Measurements from ENCODE around the gene COL3A1. TPM values are rescaled to one million over a fixed set of nuclear protein-coding genes. Genes with fewer than 3 reads are reported as not detected.

COL3A1 gene
- total and polyA plus RNA-seq, 2 donors (not counting 3 experiments of a cell fraction or from before 2014, with no cell fraction given): 2.3 to 8.7 TPM

- Histone ChIP-seq H3K79me2 (ENCODE audit: control insufficient read depth, insufficient read depth, low read length) (no peaks in the 10 kb centered on the region), H3K9ac (replicated peaks; ENCODE audit: extremely low read depth, insufficient read depth, low read length) (no peak overlapping the region), H3K9me1 (replicated peaks; ENCODE audit: control insufficient read depth, extremely low read depth, insufficient read depth, low read length) (no peaks in the 10 kb centered on the region), H3K27ac (ENCODE audit: insufficient read depth, low read depth, low read length) (no peak overlapping the region), H3K4me2 (ENCODE audit: insufficient read depth, low read length) (no peak overlapping the region), H3K4me1 (ENCODE audit: control insufficient read depth, extremely low read depth, insufficient read depth, low read length) (no peaks in the 10 kb centered on the region), H3K4me3 (replicated peaks in 1 of 3; ENCODE audit: insufficient read depth in 1 of 3, low read depth in 1 of 3, low read length in 3 of 3) (no peak overlapping the region), H3K36me3 (ENCODE audit: control insufficient read depth in 2 of 2, extremely low read depth in 1 of 2, insufficient read depth in 2 of 2, low read length in 2 of 2) (no peaks in the 10 kb centered on the region), H2AFZ (ENCODE audit: low read depth, low read length) (no peak overlapping the region), H3K9me3 (replicated peaks; ENCODE audit: control insufficient read depth, insufficient read depth, low read length) (no peaks in the 10 kb centered on the region), H3K27me3 (ENCODE audit: control insufficient read depth in 2 of 2, insufficient read depth in 2 of 2, low read length in 2 of 2) (no peaks in the 10 kb centered on the region), H4K20me1 (replicated peaks; ENCODE audit: control insufficient read depth, extremely low read depth, insufficient read depth, low read length) (no peaks in the 10 kb centered on the region)
- dilution Hi-C loops (cut with MboI; ENCODE audit: extremely low pct_ligation_motif_present, low sequenced_read_pairs) (no loop called here), intact Hi-C loops (cut with micrococcal nuclease) (no loop called here)
- FAIRE-seq (no peak), DNase-seq (ENCODE audit: low read depth, low spot score) (no peak)
- no TSS peak for BruUV-seq (replicated peaks)
- POLR2A ChIA-PET: no interaction called here
- CTCF ChIA-PET: interaction anchor here (1.6 kb wide), 1 partner anchor 24 kb away, joined by 3 read pairs; no protein-coding TSS in a partner anchor
- TF ChIP-seq MYC (IDR thresholded peaks at IDR 0.05; ENCODE audit: low read depth, low read length) (no peak), EZH2 (IDR thresholded peaks at IDR 0.05; ENCODE audit: borderline replicate concordance, low read depth, low read length, severe bottlenecking) (no peak), MAX (IDR thresholded peaks at IDR 0.05; ENCODE audit: insufficient read depth, insufficient read length) (no peak), POLR2A (IDR thresholded peaks at IDR 0.05; ENCODE audit: low read depth, low read length) (no peak), GATA2 (IDR thresholded peaks at IDR 0.05; ENCODE audit: insufficient read depth, insufficient read length, low read depth, low read length) (no peak), CTCF (IDR thresholded peaks at IDR 0.05; ENCODE audit: extremely low read depth in 1 of 2, insufficient read depth in 1 of 2, low read depth in 1 of 2, low read length in 2 of 2) (no peak), POLR2AphosphoS5 (IDR thresholded peaks at IDR 0.05; ENCODE audit: insufficient read depth, low read depth, low read length) (no peak)
These were observed 17.9 kb upstream of the COL3A1 start for GRCh38 chr2:188956290-188956689.

Data from endothelial cell of umbilical vein (primary cell).